Endothelial cell of umbilical vein (primary cell): ENCODE data around the gene FBLN2. TPM values are rescaled to one million over a fixed set of nuclear protein-coding genes. Genes with fewer than 3 reads are reported as not detected.

Source experiments
- BruUV-seq: library from RNA; stranded (reverse); fragments of 400-500 nt; replicated peaks from 2 replicates; lab custom pipeline; 2021; lab: Mats Ljungman, UMichigan
- CTCF ChIA-PET: fragments of 300-600, 350-600 bp; sonication (Branson Sonifier 250); formaldehyde crosslinking; loops from one replicate; lab custom pipeline; 2021; ENCODE audit warnings: antibody characterized with exemption, inconsistent platforms; lab: Charles Lee
- POLR2A ChIA-PET: fragments of 300-600, 350-600 bp; sonication (Branson Sonifier 250); formaldehyde crosslinking; loops from one replicate; lab custom pipeline; 2021; ENCODE audit warnings: antibody characterized with exemption, inconsistent platforms; lab: Charles Lee
- DNase-seq: peaks from one replicate; pipeline ENCODE4 v3.0.0-alpha.2; 2011; ENCODE audit warnings: low read depth, low spot score
- FAIRE-seq: peaks from 2 replicates; lab custom pipeline; 2011; peaks lifted over from hg19 to GRCh38; lab: Jason Lieb, UNC
- H2AFZ ChIP-seq: 2 replicates; pipeline ENCODE4 v1.6.0; 2012; ENCODE audit warnings: low read depth, low read length, control low read depth, inconsistent platforms
- H3K27ac ChIP-seq: 2 replicates; pipeline ENCODE4 v1.5.1; 2011; ENCODE audit warnings: low read depth, mild to moderate bottlenecking, control low read depth, low read length, moderate library complexity; ENCODE audit not compliant: insufficient read depth
- H3K27me3 ChIP-seq, 2 experiments: 2 replicates each; pipeline versions ENCODE4 v1.6.0 to v1.6.1; 2011; ENCODE audit warnings: low read length in 2 of 2, mixed read lengths in 1 of 2; ENCODE audit not compliant: control insufficient read depth in 2 of 2, insufficient read depth in 2 of 2
- H3K36me3 ChIP-seq, 2 experiments: 2 replicates in 1 of 2; 3 replicates in 1 of 2; pipeline ENCODE4 v1.5.1; 2011; ENCODE audit warnings: low read length in 2 of 2, mild to moderate bottlenecking in 1 of 2, moderate library complexity in 1 of 2; ENCODE audit not compliant: control insufficient read depth in 2 of 2, insufficient read depth in 2 of 2; ENCODE audit errors: extremely low read depth in 1 of 2
- H3K4me1 ChIP-seq: 3 replicates; pipeline ENCODE4 v1.5.1; 2011; ENCODE audit warnings: mild to moderate bottlenecking, low read length; ENCODE audit not compliant: control insufficient read depth, insufficient read depth; ENCODE audit errors: extremely low read depth
- H3K4me2 ChIP-seq: 2 replicates; pipeline ENCODE4 v1.6.1; 2011; ENCODE audit warnings: low read length, control low read depth, mixed read lengths; ENCODE audit not compliant: insufficient read depth
- H3K4me3 ChIP-seq, 3 experiments: fragments of 200-600 bp in 1 of 3; sonication (generic), shearing (Covaris generic) in 1 of 3; replicated peaks in 1 of 3; 2 replicates each; pipeline ENCODE4 v1.5.1; 2011 to 2016; ENCODE audit warnings: control low read depth in 3 of 3, low read length in 3 of 3, mild to moderate bottlenecking in 2 of 3, inconsistent platforms in 1 of 3, low read depth in 1 of 3, moderate library complexity in 1 of 3; ENCODE audit not compliant: insufficient read depth in 1 of 3
- H3K79me2 ChIP-seq: 2 replicates; pipeline ENCODE4 v1.6.0; 2012; ENCODE audit warnings: low read length, inconsistent platforms; ENCODE audit not compliant: control insufficient read depth, insufficient read depth
- H3K9ac ChIP-seq: replicated peaks from 2 replicates; pipeline ENCODE3; 2011; ENCODE audit warnings: low read length, control low read depth; ENCODE audit not compliant: insufficient read depth; ENCODE audit errors: extremely low read depth
- H3K9me1 ChIP-seq: replicated peaks from 3 replicates; pipeline ENCODE4 v1.6.0; 2011; ENCODE audit warnings: mild to moderate bottlenecking, low read length; ENCODE audit not compliant: control insufficient read depth, insufficient read depth; ENCODE audit errors: extremely low read depth
- H3K9me3 ChIP-seq: replicated peaks from 2 replicates; pipeline ENCODE4 v1.5.1; 2012; ENCODE audit warnings: low read length, inconsistent platforms; ENCODE audit not compliant: control insufficient read depth, insufficient read depth
- H4K20me1 ChIP-seq: replicated peaks from 2 replicates; pipeline ENCODE3; 2011; ENCODE audit warnings: mild to moderate bottlenecking, low read length; ENCODE audit not compliant: control insufficient read depth, insufficient read depth; ENCODE audit errors: extremely low read depth
- EZH2 ChIP-seq: IDR thresholded peaks from 2 replicates; pipeline ENCODE4 v1.6.1; 2012; ENCODE audit warnings: borderline replicate concordance, low read depth, mild to moderate bottlenecking, moderate library complexity, low read length, inconsistent platforms; ENCODE audit not compliant: severe bottlenecking
- FOS ChIP-seq: IDR thresholded peaks from 2 replicates; pipeline ENCODE4 v1.6.1; 2011; ENCODE audit warnings: mild to moderate bottlenecking, low read length, moderate library complexity, borderline replicate concordance; ENCODE audit not compliant: insufficient read depth
- GATA2 ChIP-seq: IDR thresholded peaks from 2 replicates; pipeline ENCODE4 v1.7.0; 2011; ENCODE audit warnings: low read depth, mild to moderate bottlenecking, moderate library complexity, mixed read lengths, low read length; ENCODE audit not compliant: insufficient read length, insufficient read depth
- JUN ChIP-seq: IDR thresholded peaks from 2 replicates; pipeline ENCODE4 v1.6.1; 2011; ENCODE audit warnings: borderline replicate concordance, low read depth; ENCODE audit not compliant: insufficient read length, insufficient read depth
- MAX ChIP-seq: IDR thresholded peaks from 2 replicates; pipeline ENCODE4 v1.6.1; 2011; ENCODE audit not compliant: insufficient read depth, insufficient read length
- MYC ChIP-seq: IDR thresholded peaks from one replicate; pipeline ENCODE4 v1.6.1; 2011; ENCODE audit warnings: mild to moderate bottlenecking, low read depth, low read length
- POLR2A ChIP-seq: IDR thresholded peaks from 2 replicates; pipeline ENCODE4 v1.6.1; 2012; ENCODE audit warnings: low read depth, mild to moderate bottlenecking, control low read depth, low read length
- POLR2AphosphoS5 ChIP-seq: IDR thresholded peaks from 2 replicates; pipeline ENCODE4 v1.6.1; 2012; ENCODE audit warnings: low read depth, mild to moderate bottlenecking, control low read depth, low read length, moderate library complexity; ENCODE audit not compliant: insufficient read depth
- dilution Hi-C: fragments of 300-500 bp; cut with MboI; formaldehyde crosslinking; loops from one replicate; pipeline ENCODE4 v1.15.0; 2019; ENCODE audit warnings: low sequenced_read_pairs; ENCODE audit not compliant: extremely low pct_ligation_motif_present
- intact Hi-C: fragments of 100-400 bp; cut with micrococcal nuclease; formaldehyde crosslinking; loops from one replicate; pipeline ENCODE4 v1.10.0; 2022
- polyA plus RNA-seq, 4 experiments: library from polyadenylated mRNA; depleted of rRNA in 3 of 4; stranded (reverse) in 3 of 4; unstranded in 1 of 4; fragments of >200 nt; gene quantifications; 2 replicates each; pipeline versions ENCODE4 v1.2.1 to v1.2.3, GENCODE V29; 2011 to 2012; ENCODE audit warnings: missing spikeins in 1 of 4
- total RNA-seq: library from RNA; stranded (reverse); gene quantifications from 2 replicates; pipeline ENCODE4 v1.2.3, GENCODE V29; 2021

Gene FBLN2
- total and polyA plus RNA-seq, 2 donors (not counting 3 experiments of a cell fraction or from before 2014, with no cell fraction given), result 1.4 to 1.9 TPM

GRCh38 chr3:13617981-13618380 lies 69.1 kb downstream of the FBLN2 start:
- H3K27ac ChIP-seq, result no peak overlapping the region
- dilution Hi-C loops, result no loop called here
- TF ChIP-seq FOS (no peak), GATA2 (no peak), POLR2AphosphoS5 (no peak), JUN (no peak), EZH2 (no peak), MYC (no peak), POLR2A (no peak)
- no peaks in the 10 kb centered on the region for H3K79me2 ChIP-seq
- H3K27me3 ChIP-seq, result no peaks in the 10 kb centered on the region
- no peak overlapping the region for H3K4me2 ChIP-seq
- no TSS peak for BruUV-seq
- no peaks in the 10 kb centered on the region for H4K20me1 ChIP-seq
- H3K4me3 ChIP-seq, result no peak overlapping the region
- H3K9me1 ChIP-seq, result no peaks in the 10 kb centered on the region
- no peak overlapping the region for H2AFZ ChIP-seq
- FAIRE-seq (no peak), DNase-seq (no peak)
- no peak overlapping the region for H3K9ac ChIP-seq
- no peaks in the 10 kb centered on the region for H3K4me1 ChIP-seq
- no peaks in the 10 kb centered on the region for H3K9me3 ChIP-seq
- no peaks in the 10 kb centered on the region for H3K36me3 ChIP-seq
- ChIA-PET CTCF (interaction anchor here (1.1 kb wide), 1 partner anchor 30 kb away, joined by 3 read pairs; no protein-coding TSS in a partner anchor), POLR2A (no interaction called here)
- intact Hi-C loops, result no loop called here

DNA sequence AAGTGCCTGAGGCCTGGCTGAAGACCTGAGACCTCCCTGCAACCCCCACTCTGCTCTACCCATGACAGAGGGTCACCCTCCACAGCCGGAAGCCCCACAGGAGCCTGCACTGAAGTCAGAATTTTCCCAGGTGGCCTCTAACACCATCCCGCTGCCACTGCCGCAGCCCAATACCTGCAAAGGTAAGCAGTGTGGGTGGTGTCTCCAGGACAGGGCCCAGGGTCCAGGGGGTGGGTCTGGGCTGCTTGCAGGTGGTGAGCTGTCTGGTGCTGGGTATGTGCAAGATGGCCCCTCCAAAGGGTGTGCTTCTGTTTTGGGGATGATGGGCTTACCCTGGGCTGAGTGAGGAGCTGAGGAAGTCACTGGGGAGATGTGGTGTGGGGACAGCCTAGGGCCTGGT lies 69.9 kb downstream of the FBLN2 start:
- H3K4me1 ChIP-seq, result no peaks in the 10 kb centered on the region
- H3K27me3 ChIP-seq, result no peaks in the 10 kb centered on the region
- DNase-seq (no peak), FAIRE-seq (no peak)
- no peak overlapping the region for H2AFZ ChIP-seq
- H3K4me2 ChIP-seq, result no peak overlapping the region
- intact Hi-C loops, result no loop called here
- no peak overlapping the region for H3K9ac ChIP-seq
- POLR2A ChIA-PET, result no interaction called here
- no peak overlapping the region for H3K27ac ChIP-seq
- H3K4me3 ChIP-seq, result no peak overlapping the region
- no peaks in the 10 kb centered on the region for H3K9me1 ChIP-seq
- TF ChIP-seq EZH2 (no peak), MAX (no peak), JUN (no peak), FOS (no peak), MYC (no peak), GATA2 (no peak), POLR2A (no peak)
- H3K9me3 ChIP-seq, result no peaks in the 10 kb centered on the region
- H3K79me2 ChIP-seq, result no peaks in the 10 kb centered on the region
- CTCF ChIA-PET, result no interaction called here
- no peaks in the 10 kb centered on the region for H3K36me3 ChIP-seq
- H4K20me1 ChIP-seq, result no peaks in the 10 kb centered on the region
- dilution Hi-C loops, result no loop called here
- no TSS peak for BruUV-seq
